HS-27A (cell line): ENCODE measurements around the gene TRRAP.
A peak's percentile ranks its signal among the peaks of the same experiment; 100 is the strongest.
"Not testable (repeated sequence)": the region's sequence is repeated elsewhere in the genome, so short reads cannot be mapped to it uniquely, and the experiment has no call there.

Experiments used
- DNase-seq: peaks from one replicate; pipeline ENCODE4 v3.0.0-alpha.2; 2012; ENCODE audit warnings: low read depth, missing footprints

The TRRAP gene

DNA sequence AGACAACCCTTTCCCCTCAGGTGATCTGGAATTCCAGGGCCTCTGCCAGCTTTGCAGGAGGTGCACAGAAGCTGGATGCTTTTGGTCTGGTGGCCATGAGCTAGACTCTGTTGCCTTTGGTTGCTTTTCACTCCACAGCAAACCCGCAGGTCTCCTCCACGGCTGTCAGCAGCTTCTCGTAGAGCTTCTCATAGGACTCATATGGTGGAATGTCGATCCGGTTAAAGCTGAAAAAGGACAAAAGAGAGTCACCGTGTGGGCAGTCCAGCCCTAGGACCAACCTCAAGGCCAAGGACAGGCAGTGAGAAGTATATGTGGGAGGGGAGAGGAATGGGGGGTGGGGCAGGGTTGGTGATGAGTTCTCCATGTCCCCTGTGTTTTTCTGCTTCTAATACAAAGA, 152.1 kb downstream of the TRRAP start:
- no peak for DNase-seq

GRCh38 chr7:99030951-99031350, 152.6 kb downstream of the TRRAP start:
- DNase-seq, result no peak

DNA sequence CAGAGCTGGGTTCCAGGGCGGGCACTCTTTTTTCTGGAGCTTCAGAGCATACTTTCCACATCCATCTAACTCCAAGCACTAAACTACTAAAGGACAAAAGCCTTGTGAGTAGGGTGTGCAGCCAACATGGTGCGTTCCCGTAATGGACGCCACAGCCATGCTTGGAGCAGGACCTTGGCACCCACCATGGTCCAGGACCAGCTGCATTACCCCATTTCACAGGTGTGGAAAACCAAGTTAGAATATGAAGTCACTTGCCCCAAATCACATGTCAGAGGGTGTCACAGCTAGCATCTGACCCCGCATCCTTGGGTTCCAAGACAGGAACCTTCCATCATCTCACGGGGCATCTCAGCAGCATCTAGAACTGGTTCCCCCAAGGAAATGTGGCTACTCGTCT, 153.2 kb downstream of the TRRAP start:
- DNase-seq, result no peak

DNA sequence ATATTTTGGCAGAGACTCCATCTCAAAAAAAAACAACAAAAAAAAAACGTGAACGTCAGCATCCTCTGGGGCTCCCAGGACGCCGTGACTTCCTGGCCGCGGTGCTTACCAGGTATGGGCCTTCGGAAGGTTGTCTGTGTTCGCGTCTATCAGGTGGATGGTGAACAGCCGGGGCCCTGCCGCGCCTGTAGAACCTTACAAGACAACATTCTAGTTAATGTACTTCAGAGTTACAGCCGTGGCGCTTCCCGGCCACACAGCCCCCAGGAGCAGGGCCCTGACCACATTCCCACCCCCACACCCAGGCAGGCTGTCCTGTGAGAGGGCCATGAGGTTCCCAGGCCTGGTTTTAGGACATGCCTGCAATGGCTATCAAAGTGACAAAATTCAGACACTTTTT, 154.6 kb downstream of the TRRAP start:
- no peak for DNase-seq

GRCh38 chr7:99033765-99034164, 155.4 kb downstream of the TRRAP start:
- DNase-seq, result no peak

DNA sequence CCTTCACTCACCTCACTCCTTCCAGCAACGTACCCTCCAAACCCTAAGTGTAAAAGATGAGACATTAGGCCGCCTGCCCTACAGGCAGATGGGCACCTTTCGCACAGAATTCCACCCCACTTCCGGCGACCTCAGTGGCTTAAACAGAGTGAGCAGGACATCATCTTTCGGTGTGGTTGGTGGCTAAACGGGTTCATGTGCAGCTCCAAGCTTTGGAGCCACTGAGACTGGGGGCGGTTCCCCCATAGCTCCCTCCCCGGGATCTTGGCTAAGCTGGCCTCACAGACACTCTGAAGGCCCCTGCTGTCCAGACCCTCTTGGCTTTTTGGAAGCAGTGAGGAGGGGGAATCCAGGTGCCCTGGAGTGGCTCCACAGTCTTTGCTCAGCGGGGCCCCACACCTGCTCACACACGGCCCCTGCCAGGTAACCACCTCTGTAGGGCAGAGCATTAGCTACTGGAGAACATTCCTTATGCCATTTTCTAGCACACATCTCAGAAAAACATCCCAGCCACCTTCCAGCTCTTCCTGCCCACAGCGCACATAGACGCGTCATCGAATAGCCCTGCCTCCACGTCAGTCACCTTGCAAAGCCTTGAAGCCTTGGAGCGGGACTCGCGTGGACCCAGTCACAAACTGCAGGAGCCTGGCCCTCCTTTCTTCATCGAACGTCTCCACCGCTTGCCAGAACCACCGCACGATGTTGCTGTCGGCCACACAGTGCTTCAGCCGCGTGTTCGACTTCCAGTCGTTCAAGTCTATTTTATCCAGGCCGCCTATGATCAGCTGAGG, 156.8 kb downstream of the TRRAP start:
- DNase-seq, result no peak

DNA sequence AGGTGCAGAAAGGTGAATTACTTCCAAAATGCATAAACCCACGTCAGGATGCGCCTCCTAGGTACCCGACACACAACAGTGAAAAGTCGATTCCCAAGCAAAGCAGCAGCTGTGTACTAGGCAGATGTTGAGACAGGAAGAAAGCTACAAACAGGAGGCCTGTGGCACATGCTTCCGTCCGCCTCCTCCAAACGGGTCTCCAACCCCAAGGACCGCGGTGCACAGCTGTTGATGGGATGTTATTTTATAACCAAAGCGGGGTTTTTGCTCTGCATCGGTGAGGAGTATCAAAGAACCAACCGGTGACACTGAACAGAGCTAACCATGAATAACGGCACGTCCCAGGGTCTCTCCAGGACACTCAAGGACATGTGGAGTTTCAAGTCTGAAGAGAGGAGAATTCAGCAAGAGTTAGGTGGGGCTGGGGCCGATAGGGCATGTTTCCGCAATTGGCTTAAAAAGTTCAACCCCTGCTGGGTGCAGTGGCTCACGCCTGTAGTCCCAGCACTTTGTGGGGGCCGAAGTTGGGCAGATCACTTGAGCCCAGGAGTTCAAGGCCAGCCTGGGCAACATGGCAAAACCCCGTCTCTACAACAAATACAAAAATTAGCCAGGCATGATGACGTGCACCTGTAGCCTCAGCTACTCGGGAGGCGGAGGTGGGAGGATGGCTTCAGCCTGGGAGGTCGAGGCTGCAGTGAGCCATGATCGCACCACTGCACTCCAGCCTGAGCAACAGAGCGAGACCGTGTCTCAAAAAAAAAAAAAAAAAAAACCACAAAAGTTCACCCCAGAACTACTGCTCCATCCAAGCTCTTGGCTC, 157.6 kb downstream of the TRRAP start:
- no peak for DNase-seq

- no peak for DNase-seq
These were observed 158.3 kb downstream of the TRRAP start for GRCh38 chr7:99036546-99037111.

- no peak for DNase-seq
These were observed 159.1 kb downstream of the TRRAP start for GRCh38 chr7:99037327-99037940.

DNA sequence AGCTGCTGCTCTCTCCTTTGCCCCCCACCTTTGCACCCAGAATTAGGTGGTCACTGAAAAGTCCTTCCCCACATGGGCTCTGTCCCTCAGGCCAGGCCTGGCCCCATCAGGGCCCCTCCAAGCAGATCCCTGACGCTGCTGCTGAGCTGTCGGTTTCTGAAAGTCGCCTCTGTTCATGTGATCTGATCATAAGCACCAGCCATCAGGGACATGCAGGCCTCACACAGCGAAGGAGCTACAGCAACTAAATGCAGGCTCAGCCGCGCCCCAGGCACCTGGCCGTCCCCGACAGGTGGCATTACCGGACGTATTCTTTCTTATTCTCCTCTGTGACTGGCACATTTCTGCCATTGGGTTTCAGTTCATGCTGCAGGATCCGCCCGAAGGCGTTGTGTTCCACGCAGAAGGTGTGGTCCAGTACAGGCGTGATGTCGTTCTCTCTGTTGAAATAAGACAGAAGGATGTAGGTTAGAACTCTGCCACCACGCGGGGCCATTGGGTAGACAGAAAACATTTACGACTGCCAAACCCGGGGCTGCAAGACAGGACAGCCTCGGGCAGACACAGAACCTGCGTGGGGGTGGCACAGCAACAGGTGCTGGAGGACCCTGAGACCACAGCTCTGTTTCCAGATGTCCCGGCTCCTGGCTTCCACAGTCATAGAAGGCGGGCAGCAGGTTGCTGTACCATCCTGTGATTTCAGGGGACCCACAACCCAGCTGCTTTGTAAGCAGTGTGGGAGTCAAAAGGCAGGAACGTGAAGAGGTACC, 159.9 kb downstream of the TRRAP start:
- DNase-seq, result no peak

DNA sequence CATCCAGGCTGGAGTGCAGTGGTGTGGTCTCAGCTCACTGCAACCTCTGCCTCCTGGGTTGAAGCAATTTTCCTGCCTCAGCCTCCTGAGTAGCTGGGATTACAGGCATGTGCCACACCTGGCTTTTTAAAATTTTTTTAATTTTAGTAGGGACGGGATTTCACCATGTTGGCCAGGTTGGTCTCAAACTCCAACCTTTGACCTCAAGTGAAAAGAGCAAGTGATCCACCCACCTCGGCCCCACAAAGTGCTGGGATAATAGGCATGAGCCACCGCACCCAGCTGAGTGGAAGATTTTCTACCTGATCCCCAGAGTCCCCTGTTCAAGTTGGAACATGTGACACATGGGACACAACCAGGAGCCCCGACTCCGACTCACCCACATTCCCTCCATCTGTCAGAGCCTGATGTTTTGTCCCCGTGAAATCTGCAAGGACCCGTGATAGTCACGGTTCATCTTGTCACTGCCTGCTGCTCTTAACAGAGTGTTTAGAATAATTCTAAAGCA, 161.1 kb downstream of the TRRAP start:
- no peak for DNase-seq

- peak; percentile 19 for DNase-seq
These were observed 162.0 kb downstream of the TRRAP start for GRCh38 chr7:99040104-99040958.

GRCh38 chr7:99041526-99041925, 163.2 kb downstream of the TRRAP start:
- no peak for DNase-seq

DNA sequence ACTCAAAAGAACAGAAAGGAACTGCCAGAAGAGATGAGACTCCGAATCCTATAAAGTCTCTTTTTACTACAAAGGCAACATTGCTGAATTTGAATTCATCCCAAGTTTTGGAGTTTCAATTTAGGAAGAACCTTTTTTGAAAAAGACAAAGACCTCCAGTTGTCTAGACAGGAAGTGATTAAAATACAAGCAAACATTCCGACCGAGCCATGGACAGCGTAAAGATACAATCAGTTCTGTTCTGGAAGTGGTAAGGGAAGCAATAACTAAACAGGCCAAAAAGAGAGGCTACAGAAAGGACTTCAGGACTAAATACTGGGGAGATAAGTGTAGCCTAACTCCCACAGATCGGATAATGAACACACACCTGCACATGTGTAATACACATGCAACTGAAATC, 164.6 kb downstream of the TRRAP start:
- DNase-seq, result no peak

- not testable (repeated sequence) for DNase-seq
These were observed 166.5 kb downstream of the TRRAP start for GRCh38 chr7:99044858-99045257.

GRCh38 chr7:99046262-99046661, 167.9 kb downstream of the TRRAP start:
- not testable (repeated sequence) for DNase-seq

DNA sequence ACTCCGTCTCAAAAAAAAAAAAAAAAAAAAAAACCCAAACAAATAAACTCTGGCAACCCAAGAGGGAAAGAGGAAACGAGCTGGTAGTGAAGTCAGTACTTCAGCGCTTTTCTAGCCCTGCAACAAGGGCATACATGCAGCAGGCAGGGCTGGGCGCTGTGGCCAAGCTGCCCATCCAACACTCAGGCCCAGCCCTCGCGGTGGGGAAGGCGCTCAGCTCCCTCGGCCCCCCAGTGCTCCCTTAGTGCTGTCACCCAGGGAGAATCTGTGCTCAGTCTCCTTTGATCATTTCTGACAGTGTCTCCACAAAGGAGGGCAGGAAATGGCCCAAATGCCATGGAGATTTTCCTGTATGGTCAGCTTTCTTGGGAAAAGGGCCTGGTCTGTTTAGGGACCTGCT, 168.4 kb downstream of the TRRAP start:
- no peak for DNase-seq

- no peak for DNase-seq
These were observed 169.3 kb downstream of the TRRAP start for GRCh38 chr7:99047526-99048077.

GRCh38 chr7:99050971-99051370, 172.6 kb downstream of the TRRAP start:
- DNase-seq, result no peak

- DNase-seq, result no peak
These were observed 176.4 kb downstream of the TRRAP start for GRCh38 chr7:99054781-99055180.
